Adrenal gland (tissue), 12 donors: ENCODE data around the gene ASB1. TPM values are rescaled to one million over a fixed set of nuclear protein-coding genes. Genes with fewer than 3 reads are reported as not detected.

Source experiments
- DNase-seq, 7 donors: peaks; one replicate each; pipeline ENCODE4 v3.0.0-alpha.2; 2019 to 2020
- H3K27ac ChIP-seq, 5 donors: fragments of 200-600 bp; sonication (generic) in 4 of 5; 1 replicate in 3 of 5; 2 replicates in 2 of 5; pipeline versions ENCODE4 v1.5.1 to v1.8.0; 2016 to 2020; ENCODE audit warnings: mild to moderate bottlenecking in 1 of 5
- H3K27me3 ChIP-seq: fragments of 200-600 bp; 2 replicates; pipeline ENCODE4 v1.8.0; 2021
- H3K36me3 ChIP-seq, 2 donors: fragments of 200-600 bp; replicated peaks in 1 of 2; 1 replicate in 1 of 2; 2 replicates in 1 of 2; pipeline versions ENCODE4 v1.5.1 to v1.8.0; 2018 to 2022
- H3K4me1 ChIP-seq, 2 donors: fragments of 200-600 bp; replicated peaks in 1 of 2; 1 replicate in 1 of 2; 2 replicates in 1 of 2; pipeline versions ENCODE4 v1.5.1 to v1.8.0; 2018 to 2021
- H3K4me3 ChIP-seq, 4 donors: fragments of 200-600 bp; sonication (generic) in 3 of 4; one replicate each; pipeline ENCODE4 v1.5.1; 2016 to 2018
- H3K9me3 ChIP-seq, 3 donors: fragments of 200-600 bp; sonication (generic) in 1 of 3; replicated peaks in 1 of 3; 1 replicate in 2 of 3; 2 replicates in 1 of 3; pipeline versions ENCODE4 v1.5.1 to v1.8.0; 2016 to 2021
- POLR2A ChIP-seq, 2 donors: fragments of 450-650 bp; IDR thresholded peaks; one replicate each; pipeline ENCODE4 v1.6.1; 2017; ENCODE audit warnings: antibody characterized with exemption in 2 of 2, mild to moderate bottlenecking in 2 of 2, moderate library complexity in 1 of 2
- WGBS, 4 donors: extraction: QIAGEN DNeasy Blood & Tissue Kit in 2 of 4; methylation state at CpG; one replicate each; pipeline versions ENCODE4 v1.1.5 to v1.1.7; 2013 to 2017; 5-methylcytosine and 5-hydroxymethylcytosine counted together
- intact Hi-C, 2 donors: fragments of 100-400 bp; cut with DNase I; formaldehyde crosslinking; loops; one replicate each; pipeline versions ENCODE4 v1.14.1 to v1.15.0; 2022 to 2023
- polyA plus RNA-seq, 3 donors: library from polyadenylated mRNA; stranded (reverse); fragments of 200-250 nt in 2 of 3; fragments of 350-450 nt in 1 of 3; fragmentation: Illumina TruSeq in 1 of 3; extraction: RNeasy Lipid Tissue Mini Kit (QIAGEN cat#74804) in 1 of 3; gene quantifications; one replicate each; pipeline ENCODE4 v1.2.3, GENCODE V29; 2013 to 2014
- total RNA-seq, 9 donors: library from RNA; depleted of rRNA in 4 of 9; stranded (reverse); fragments of >200 nt in 4 of 9; fragments of 120-200 nt in 1 of 9; fragmentation: NEBNext Ultra II Directional in 1 of 9; extraction: Animal tissue kit (Norgen Biotek cat#: 25700) in 1 of 9; gene quantifications; one replicate each; pipeline versions ENCODE4 v1.1.0 to v1.2.4, GENCODE V29; 2013 to 2023
- TF ChIP-seq, protein P1 (sequence below), 6 experiments: fragments of 450-650 bp in 4 of 6; fragments of 200-600 bp in 2 of 6; sonication (generic) in 1 of 6; IDR thresholded peaks; 1 replicate in 5 of 6; 2 replicates in 1 of 6; pipeline versions ENCODE4 v1.5.1 to v1.8.0; 2016 to 2021; ENCODE audit warnings: antibody characterized with exemption in 6 of 6, mild to moderate bottlenecking in 2 of 6, moderate library complexity in 1 of 6
- donor health status: healthy with polysubstance abuse.
- donor health status: Bipolar disorder and iron deficiency.
- donor health status: DM: yes; HTN: yes; CAD: no.
- donor health status: DM: no; HTN: no; CAD: no.
- donor health status: DM: no; HTN: no; CAD: no.
- donor health status: DM: yes; HTN: yes; CAD: no.

Gene ASB1
- total and polyA plus RNA-seq, 12 donors, result 12.2 to 28.8 (median 19.6) TPM

- no peak for DNase-seq
- Histone ChIP-seq H3K27me3 (no peaks in the 10 kb centered on the region), H3K36me3 (no peaks in the 10 kb centered on the region), H3K4me1 (peaks cover 0 to 5% of the 10 kb centered on the region in 2 donors), H3K9me3 (no peaks in the 10 kb centered on the region), H3K4me3 (no peak overlapping the region), H3K27ac (no peak overlapping the region)
- TF ChIP-seq, protein P1, sequence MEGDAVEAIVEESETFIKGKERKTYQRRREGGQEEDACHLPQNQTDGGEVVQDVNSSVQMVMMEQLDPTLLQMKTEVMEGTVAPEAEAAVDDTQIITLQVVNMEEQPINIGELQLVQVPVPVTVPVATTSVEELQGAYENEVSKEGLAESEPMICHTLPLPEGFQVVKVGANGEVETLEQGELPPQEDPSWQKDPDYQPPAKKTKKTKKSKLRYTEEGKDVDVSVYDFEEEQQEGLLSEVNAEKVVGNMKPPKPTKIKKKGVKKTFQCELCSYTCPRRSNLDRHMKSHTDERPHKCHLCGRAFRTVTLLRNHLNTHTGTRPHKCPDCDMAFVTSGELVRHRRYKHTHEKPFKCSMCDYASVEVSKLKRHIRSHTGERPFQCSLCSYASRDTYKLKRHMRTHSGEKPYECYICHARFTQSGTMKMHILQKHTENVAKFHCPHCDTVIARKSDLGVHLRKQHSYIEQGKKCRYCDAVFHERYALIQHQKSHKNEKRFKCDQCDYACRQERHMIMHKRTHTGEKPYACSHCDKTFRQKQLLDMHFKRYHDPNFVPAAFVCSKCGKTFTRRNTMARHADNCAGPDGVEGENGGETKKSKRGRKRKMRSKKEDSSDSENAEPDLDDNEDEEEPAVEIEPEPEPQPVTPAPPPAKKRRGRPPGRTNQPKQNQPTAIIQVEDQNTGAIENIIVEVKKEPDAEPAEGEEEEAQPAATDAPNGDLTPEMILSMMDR (IDR thresholded peaks at IDR 0.05), result no peak
- TF ChIP-seq POLR2A (IDR thresholded peaks at IDR 0.05), result no peak
- intact Hi-C loops, result no loop called here
- 84 to 91% (median 87%) methylated on average over 3 to 7 of the region's 7 CpGs for WGBS, 4 donors
Measured at GRCh38 chr2:238380336-238380735, 46.4 kb upstream of the ASB1 start.

GRCh38 chr2:238380785-238381184, 45.9 kb upstream of the ASB1 start:
- no peak for TF ChIP-seq POLR2A (IDR thresholded peaks at IDR 0.05)
- TF ChIP-seq, protein P1 (IDR thresholded peaks at IDR 0.05), result no peak
- Histone ChIP-seq H3K36me3 (no peaks in the 10 kb centered on the region), H3K27ac (no peak overlapping the region), H3K27me3 (no peaks in the 10 kb centered on the region), H3K4me1 (peaks cover 0 to 5% of the 10 kb centered on the region in 2 donors), H3K9me3 (no peaks in the 10 kb centered on the region), H3K4me3 (no peak overlapping the region)
- no peak for DNase-seq
- 51 to 68% (median 63%) methylated on average over 1 of the region's 1 CpG for WGBS, 4 donors
- intact Hi-C loops, result no loop called here

- intact Hi-C loops, result no loop called here
Measured at GRCh38 chr2:238381341-238382115, 45.2 kb upstream of the ASB1 start.

GRCh38 chr2:238382381-238382781, 44.3 kb upstream of the ASB1 start:
- no peak overlapping the region for H3K4me3 ChIP-seq
- peak overlapping the region in 1 of 5 donors; percentile 36 for H3K27ac ChIP-seq
- H3K36me3 ChIP-seq, result no peaks in the 10 kb centered on the region
- no peaks in the 10 kb centered on the region for H3K9me3 ChIP-seq
- intact Hi-C loops, result no loop called here
- peak in 3 of 7 donors; percentile 35 to 41 (median 39) for DNase-seq
- peaks cover 0 to 3% of the 10 kb centered on the region in 2 donors for H3K4me1 ChIP-seq
- WGBS, 4 donors, result 77 to 91% (median 82%) methylated on average over 3 to 5 of the region's 5 CpGs
- H3K27me3 ChIP-seq, result no peaks in the 10 kb centered on the region
- TF ChIP-seq, protein P1 (IDR thresholded peaks at IDR 0.05), result no peak
- TF ChIP-seq POLR2A (IDR thresholded peaks at IDR 0.05), result no peak

More at GRCh38 chr2:238381341-238382115, 45.2 kb upstream of the ASB1 start:
- DNase-seq, result no peak
- 86 to 91% (median 89%) methylated on average over 15 to 16 of the region's 16 CpGs for WGBS, 4 donors
- Histone ChIP-seq H3K36me3 (no peaks in the 10 kb centered on the region), H3K27ac (no peak overlapping the region), H3K27me3 (no peaks in the 10 kb centered on the region), H3K4me3 (no peak overlapping the region), H3K4me1 (peaks cover 0 to 5% of the 10 kb centered on the region in 2 donors), H3K9me3 (no peaks in the 10 kb centered on the region)
- TF ChIP-seq, protein P1 (IDR thresholded peaks at IDR 0.05), result no peak
- TF ChIP-seq POLR2A (IDR thresholded peaks at IDR 0.05), result no peak
